WTC11 (cell line): ENCODE data around the gene PPIP5K2. TPM values are rescaled to one million over a fixed set of nuclear protein-coding genes. Genes with fewer than 3 reads are reported as not detected.

Experiments used
- ATAC-seq: fragments of 200-7000 bp; cut with Tn5 transposase; 2 replicates; pipeline ENCODE4 v1.10.0; 2021; ENCODE audit warnings: mild to moderate bottlenecking, moderate library complexity
- CTCF ChIA-PET: fragments of 300-600 bp; sonication (Branson Sonifier 250); formaldehyde crosslinking; loops from one replicate; lab custom pipeline; 2021; ENCODE audit warnings: antibody characterized with exemption; lab: Charles Lee
- POLR2A ChIA-PET: fragments of 350-600 bp; sonication (Branson Sonifier 250); formaldehyde crosslinking; loops from one replicate; lab custom pipeline; 2021; ENCODE audit warnings: antibody characterized with exemption; lab: Charles Lee
- DNase-seq: peaks from one replicate; pipeline ENCODE4 v3.0.0; 2021; ENCODE audit warnings: low spot score
- H3K27ac Mint-ChIP-seq: 2 replicates; pipeline ENCODE4 v1.8.0; 2021; ENCODE audit warnings: mixed read lengths
- H3K27me3 Mint-ChIP-seq: 2 replicates; pipeline ENCODE4 v1.8.0; 2021; ENCODE audit warnings: low read depth, mild to moderate bottlenecking, moderate library complexity, mixed read lengths
- H3K36me3 Mint-ChIP-seq: 2 replicates; pipeline ENCODE4 v1.8.0; 2021; ENCODE audit warnings: mixed read lengths
- H3K4me1 Mint-ChIP-seq: 2 replicates; pipeline ENCODE4 v1.8.0; 2022; ENCODE audit warnings: mixed read lengths
- H3K4me3 Mint-ChIP-seq: 2 replicates; pipeline ENCODE4 v1.8.0; 2021; ENCODE audit warnings: mild to moderate bottlenecking, moderate library complexity, mixed read lengths
- H3K9me3 Mint-ChIP-seq: 2 replicates; pipeline ENCODE4 v1.8.0; 2021; ENCODE audit warnings: mixed read lengths
- AFF4 ChIP-seq: sonication (generic); formaldehyde crosslinking; IDR thresholded peaks from 2 replicates; pipeline ENCODE4 v1.8.1; 2023; ENCODE audit warnings: mild to moderate bottlenecking, missing genetic modification reagents, borderline replicate concordance
- ARID4B ChIP-seq: sonication (generic); formaldehyde crosslinking; IDR thresholded peaks from 2 replicates; pipeline ENCODE4 v1.8.0; 2023; ENCODE audit warnings: missing genetic modification reagents, mild to moderate bottlenecking, borderline replicate concordance
- E2F1 ChIP-seq: sonication (generic); formaldehyde crosslinking; IDR thresholded peaks from 2 replicates; pipeline ENCODE4 v1.8.0; 2022; ENCODE audit warnings: mild to moderate bottlenecking, missing genetic modification reagents
- GRHL2 ChIP-seq: fragments of 250-450 bp; sonication (Bioruptor Pico); IDR thresholded peaks from 2 replicates; pipeline ENCODE4 v1.8.0; 2022; ENCODE audit warnings: mild to moderate bottlenecking, moderate library complexity; ENCODE audit not compliant: insufficient replicate concordance, severe bottlenecking
- GTF2I ChIP-seq: fragments of 250-450 bp; sonication (Bioruptor Pico); conservative IDR thresholded peaks from 2 replicates; pipeline ENCODE4 v1.4.0; 2021; ENCODE audit warnings: mild to moderate bottlenecking
- HMGA2 ChIP-seq: fragments of 250-450 bp; sonication (Bioruptor Pico); IDR thresholded peaks from 2 replicates; pipeline ENCODE4 v1.4.0; 2021; ENCODE audit warnings: mild to moderate bottlenecking, moderate library complexity
- HMGXB4 ChIP-seq: sonication (generic); formaldehyde crosslinking; IDR thresholded peaks from 2 replicates; pipeline ENCODE4 v1.8.1; 2023; ENCODE audit warnings: mild to moderate bottlenecking, moderate library complexity, missing genetic modification reagents
- IRF1 ChIP-seq: sonication (generic); formaldehyde crosslinking; IDR thresholded peaks from 2 replicates; pipeline ENCODE4 v1.8.0; 2023; ENCODE audit warnings: missing genetic modification reagents
- JUN ChIP-seq: sonication (generic); formaldehyde crosslinking; IDR thresholded peaks from 2 replicates; pipeline ENCODE4 v1.8.0; 2023; ENCODE audit warnings: mild to moderate bottlenecking, missing genetic modification reagents
- MXD4 ChIP-seq: fragments of 250-450 bp; sonication (Bioruptor Pico); IDR thresholded peaks from 2 replicates; pipeline ENCODE4 v1.8.0; 2021; ENCODE audit warnings: mild to moderate bottlenecking, moderate library complexity, borderline replicate concordance
- NR2C2 ChIP-seq: sonication (generic); formaldehyde crosslinking; IDR thresholded peaks from 2 replicates; pipeline ENCODE4 v1.8.0; 2022; ENCODE audit warnings: mild to moderate bottlenecking, missing genetic modification reagents
- PRDM15 ChIP-seq: sonication (generic); formaldehyde crosslinking; IDR thresholded peaks from 2 replicates; pipeline ENCODE4 v1.8.0; 2022; ENCODE audit warnings: missing genetic modification reagents
- SP1 ChIP-seq: sonication (generic); formaldehyde crosslinking; conservative IDR thresholded peaks from 2 replicates; pipeline ENCODE4 v1.8.1; 2022; ENCODE audit warnings: missing genetic modification reagents
- STAT6 ChIP-seq: sonication (generic); formaldehyde crosslinking; conservative IDR thresholded peaks from 2 replicates; pipeline ENCODE4 v1.8.1; 2023; ENCODE audit warnings: mild to moderate bottlenecking, low read depth, missing genetic modification reagents, moderate library complexity
- TCF7 ChIP-seq: sonication (generic); formaldehyde crosslinking; IDR thresholded peaks from 2 replicates; pipeline ENCODE4 v1.8.0; 2022; ENCODE audit warnings: mild to moderate bottlenecking, low read depth, missing genetic modification reagents, moderate library complexity
- ZBTB21 ChIP-seq: sonication (generic); formaldehyde crosslinking; IDR thresholded peaks from 2 replicates; pipeline ENCODE4 v1.8.1; 2023; ENCODE audit warnings: mild to moderate bottlenecking, missing genetic modification reagents, borderline replicate concordance
- ZNF317 ChIP-seq: sonication (generic); formaldehyde crosslinking; IDR thresholded peaks from 2 replicates; pipeline ENCODE4 v1.8.1; 2023; ENCODE audit warnings: low read depth, mild to moderate bottlenecking, moderate library complexity, missing genetic modification reagents, borderline replicate concordance
- ZNF671 ChIP-seq: fragments of 250-450 bp; sonication (Bioruptor Pico); IDR thresholded peaks from 2 replicates; pipeline ENCODE4 v1.8.0; 2021; ENCODE audit warnings: mild to moderate bottlenecking
- total RNA-seq: library from RNA; stranded (reverse); gene quantifications from 3 replicates; pipeline ENCODE4 v1.2.3, GENCODE V29; 2021

The PPIP5K2 gene
- total RNA-seq, 1 experiment from 2014 or later = 67.6 TPM

- TF ChIP-seq HMGA2 (no peak), IRF1 (no peak), MXD4 (CRISPR knock-in tag) (no peak), E2F1 (no peak), ARID4B (CRISPR knock-in tag) (no peak), HMGXB4 (CRISPR knock-in tag) (no peak), GRHL2 (CRISPR knock-in tag) (no peak), ZNF671 (no peak), ZBTB21 (CRISPR knock-in tag) (no peak)
Measured at GRCh38 chr5:103237778-103238177, 117.7 kb downstream of the PPIP5K2 start (continued).

- POLR2A ChIA-PET = no interaction called here
- CTCF ChIA-PET = no interaction called here
- H3K4me3 Mint-ChIP-seq = no peak overlapping the region
- peaks cover 22% of the 10 kb centered on the region for H3K9me3 Mint-ChIP-seq
- H3K36me3 Mint-ChIP-seq = peaks cover 8% of the 10 kb centered on the region; the same call in 1 of the 2 replicates
- H3K27me3 Mint-ChIP-seq = peaks cover 4% of the 10 kb centered on the region; the same call in 1 of the 2 replicates
- no peak for ATAC-seq
- H3K27ac Mint-ChIP-seq = no peak overlapping the region
- DNase-seq = no peak
- H3K4me1 Mint-ChIP-seq = no peaks in the 10 kb centered on the region; the same call in 1 of the 2 replicates
- TF ChIP-seq TCF7 (no peak), NR2C2 (CRISPR knock-in tag) (no peak), SP1 (CRISPR knock-in tag) (no peak), AFF4 (CRISPR knock-in tag) (no peak), MXD4 (CRISPR knock-in tag) (no peak), PRDM15 (CRISPR knock-in tag) (no peak), GTF2I (no peak), JUN (CRISPR knock-in tag) (no peak), ZBTB21 (CRISPR knock-in tag) (no peak), STAT6 (CRISPR knock-in tag) (no peak), ZNF317 (CRISPR knock-in tag) (no peak)
Measured at GRCh38 chr5:103243665-103244064, 123.6 kb downstream of the PPIP5K2 start.
